ENCODE measurements around the gene HMCN2.

DNA sequence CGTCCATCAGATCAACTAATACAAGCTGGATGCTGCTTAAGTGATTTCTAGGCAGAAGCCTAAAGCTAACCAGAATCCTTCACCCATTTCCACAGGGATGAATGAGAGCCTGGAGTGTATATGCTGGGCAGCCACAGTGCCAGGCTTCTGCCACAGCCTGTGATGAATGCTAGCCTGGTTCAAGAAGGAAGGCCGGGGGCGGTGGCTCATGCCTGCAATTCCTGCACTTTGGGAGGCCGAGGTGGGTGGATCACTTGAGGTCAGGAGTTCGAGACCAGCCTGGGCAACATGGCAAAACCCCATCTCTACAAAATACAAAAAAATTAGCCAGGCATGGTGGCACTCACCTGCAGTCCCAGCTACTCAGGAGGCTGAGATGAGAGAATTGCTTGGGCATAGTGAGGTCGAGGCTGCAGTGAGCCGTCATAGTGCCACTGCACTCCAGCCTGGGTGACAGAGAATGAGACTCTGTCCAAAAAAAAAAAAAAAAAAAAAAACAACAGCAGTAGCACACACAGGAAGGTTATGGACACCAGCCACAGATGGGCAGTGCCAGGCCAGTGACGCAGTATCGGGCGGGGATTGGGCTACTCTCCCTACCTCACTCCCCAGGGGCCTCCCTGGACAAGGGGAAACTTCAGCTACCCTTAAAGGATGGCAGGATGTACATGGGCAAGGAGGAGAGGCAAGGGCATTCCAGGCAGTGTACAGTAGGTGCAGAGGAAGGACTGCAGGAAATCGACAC, 23.1 kb upstream of the HMCN2 start:
- TF ChIP-seq, protein P1, sequence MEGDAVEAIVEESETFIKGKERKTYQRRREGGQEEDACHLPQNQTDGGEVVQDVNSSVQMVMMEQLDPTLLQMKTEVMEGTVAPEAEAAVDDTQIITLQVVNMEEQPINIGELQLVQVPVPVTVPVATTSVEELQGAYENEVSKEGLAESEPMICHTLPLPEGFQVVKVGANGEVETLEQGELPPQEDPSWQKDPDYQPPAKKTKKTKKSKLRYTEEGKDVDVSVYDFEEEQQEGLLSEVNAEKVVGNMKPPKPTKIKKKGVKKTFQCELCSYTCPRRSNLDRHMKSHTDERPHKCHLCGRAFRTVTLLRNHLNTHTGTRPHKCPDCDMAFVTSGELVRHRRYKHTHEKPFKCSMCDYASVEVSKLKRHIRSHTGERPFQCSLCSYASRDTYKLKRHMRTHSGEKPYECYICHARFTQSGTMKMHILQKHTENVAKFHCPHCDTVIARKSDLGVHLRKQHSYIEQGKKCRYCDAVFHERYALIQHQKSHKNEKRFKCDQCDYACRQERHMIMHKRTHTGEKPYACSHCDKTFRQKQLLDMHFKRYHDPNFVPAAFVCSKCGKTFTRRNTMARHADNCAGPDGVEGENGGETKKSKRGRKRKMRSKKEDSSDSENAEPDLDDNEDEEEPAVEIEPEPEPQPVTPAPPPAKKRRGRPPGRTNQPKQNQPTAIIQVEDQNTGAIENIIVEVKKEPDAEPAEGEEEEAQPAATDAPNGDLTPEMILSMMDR (IDR thresholded peaks at IDR 0.05; ENCODE audit: low read depth, low read length), result no peak
- no peak for TF ChIP-seq EZH2phosphoT487 (IDR thresholded peaks at IDR 0.05; ENCODE audit: low read depth)

All from OCI-LY3 (cell line).